Adrenal gland (tissue), 12 donors: ENCODE results near the gene CHD8. TPM values are rescaled to one million over a fixed set of nuclear protein-coding genes. Genes with fewer than 3 reads are reported as not detected.
A peak's percentile ranks its signal among the peaks of the same experiment; 100 is the strongest.

Experiments
- DNase-seq, 7 donors: peaks; one replicate each; pipeline ENCODE4 v3.0.0-alpha.2; 2019 to 2020
- H3K27ac ChIP-seq, 5 donors: fragments of 200-600 bp; sonication (generic) in 4 of 5; 1 replicate in 3 of 5; 2 replicates in 2 of 5; pipeline versions ENCODE4 v1.5.1 to v1.8.0; 2016 to 2020; ENCODE audit warnings: mild to moderate bottlenecking in 1 of 5
- H3K27me3 ChIP-seq: fragments of 200-600 bp; 2 replicates; pipeline ENCODE4 v1.8.0; 2021
- H3K36me3 ChIP-seq, 2 donors: fragments of 200-600 bp; replicated peaks in 1 of 2; 1 replicate in 1 of 2; 2 replicates in 1 of 2; pipeline versions ENCODE4 v1.5.1 to v1.8.0; 2018 to 2022
- H3K4me1 ChIP-seq, 2 donors: fragments of 200-600 bp; replicated peaks in 1 of 2; 1 replicate in 1 of 2; 2 replicates in 1 of 2; pipeline versions ENCODE4 v1.5.1 to v1.8.0; 2018 to 2021
- H3K4me3 ChIP-seq, 4 donors: fragments of 200-600 bp; sonication (generic) in 3 of 4; one replicate each; pipeline ENCODE4 v1.5.1; 2016 to 2018
- H3K9me3 ChIP-seq, 3 donors: fragments of 200-600 bp; sonication (generic) in 1 of 3; replicated peaks in 1 of 3; 1 replicate in 2 of 3; 2 replicates in 1 of 3; pipeline versions ENCODE4 v1.5.1 to v1.8.0; 2016 to 2021
- POLR2A ChIP-seq, 2 donors: fragments of 450-650 bp; IDR thresholded peaks; one replicate each; pipeline ENCODE4 v1.6.1; 2017; ENCODE audit warnings: antibody characterized with exemption in 2 of 2, mild to moderate bottlenecking in 2 of 2, moderate library complexity in 1 of 2
- WGBS, 4 donors: extraction: QIAGEN DNeasy Blood & Tissue Kit in 2 of 4; methylation state at CpG; one replicate each; pipeline versions ENCODE4 v1.1.5 to v1.1.7; 2013 to 2017; 5-methylcytosine and 5-hydroxymethylcytosine counted together
- intact Hi-C, 2 donors: fragments of 100-400 bp; cut with DNase I; formaldehyde crosslinking; loops; one replicate each; pipeline versions ENCODE4 v1.14.1 to v1.15.0; 2022 to 2023
- polyA plus RNA-seq, 3 donors: library from polyadenylated mRNA; stranded (reverse); fragments of 200-250 nt in 2 of 3; fragments of 350-450 nt in 1 of 3; fragmentation: Illumina TruSeq in 1 of 3; extraction: RNeasy Lipid Tissue Mini Kit (QIAGEN cat#74804) in 1 of 3; gene quantifications; one replicate each; pipeline ENCODE4 v1.2.3, GENCODE V29; 2013 to 2014
- total RNA-seq, 9 donors: library from RNA; depleted of rRNA in 4 of 9; stranded (reverse); fragments of >200 nt in 4 of 9; fragments of 120-200 nt in 1 of 9; fragmentation: NEBNext Ultra II Directional in 1 of 9; extraction: Animal tissue kit (Norgen Biotek cat#: 25700) in 1 of 9; gene quantifications; one replicate each; pipeline versions ENCODE4 v1.1.0 to v1.2.4, GENCODE V29; 2013 to 2023
- TF ChIP-seq, protein P1 (sequence below), 6 experiments: fragments of 450-650 bp in 4 of 6; fragments of 200-600 bp in 2 of 6; sonication (generic) in 1 of 6; IDR thresholded peaks; 1 replicate in 5 of 6; 2 replicates in 1 of 6; pipeline versions ENCODE4 v1.5.1 to v1.8.0; 2016 to 2021; ENCODE audit warnings: antibody characterized with exemption in 6 of 6, mild to moderate bottlenecking in 2 of 6, moderate library complexity in 1 of 6
- donor health status: healthy with polysubstance abuse.
- donor health status: Bipolar disorder and iron deficiency.
- donor health status: DM: yes; HTN: yes; CAD: no.
- donor health status: DM: no; HTN: no; CAD: no.
- donor health status: DM: no; HTN: no; CAD: no.
- donor health status: DM: yes; HTN: yes; CAD: no.

CHD8 gene
- total and polyA plus RNA-seq, 12 donors = 43.0 to 71.8 (median 59.0) TPM

GRCh38 chr14:21395450-21395849, 60.5 kb downstream of the CHD8 start:
- intact Hi-C loops = no loop called here
- H3K36me3 ChIP-seq = peaks cover 0 to 100% of the 10 kb centered on the region in 2 donors

GRCh38 chr14:21385188-21385904, 70.6 kb downstream of the CHD8 start:
- no peak for DNase-seq
- H3K27me3 ChIP-seq = no peaks in the 10 kb centered on the region
- H3K4me1 ChIP-seq = peaks cover 5 to 15% of the 10 kb centered on the region in 2 donors
- H3K4me3 ChIP-seq = no peak overlapping the region
- intact Hi-C loops = no loop called here
- H3K36me3 ChIP-seq = peaks cover 0 to 30% of the 10 kb centered on the region in 2 donors
- 84 to 91% (median 85%) methylated on average over 7 of the region's 7 CpGs for WGBS, 4 donors
- H3K9me3 ChIP-seq = no peaks in the 10 kb centered on the region
- no peak for TF ChIP-seq POLR2A (IDR thresholded peaks at IDR 0.05)
- TF ChIP-seq, protein P1, sequence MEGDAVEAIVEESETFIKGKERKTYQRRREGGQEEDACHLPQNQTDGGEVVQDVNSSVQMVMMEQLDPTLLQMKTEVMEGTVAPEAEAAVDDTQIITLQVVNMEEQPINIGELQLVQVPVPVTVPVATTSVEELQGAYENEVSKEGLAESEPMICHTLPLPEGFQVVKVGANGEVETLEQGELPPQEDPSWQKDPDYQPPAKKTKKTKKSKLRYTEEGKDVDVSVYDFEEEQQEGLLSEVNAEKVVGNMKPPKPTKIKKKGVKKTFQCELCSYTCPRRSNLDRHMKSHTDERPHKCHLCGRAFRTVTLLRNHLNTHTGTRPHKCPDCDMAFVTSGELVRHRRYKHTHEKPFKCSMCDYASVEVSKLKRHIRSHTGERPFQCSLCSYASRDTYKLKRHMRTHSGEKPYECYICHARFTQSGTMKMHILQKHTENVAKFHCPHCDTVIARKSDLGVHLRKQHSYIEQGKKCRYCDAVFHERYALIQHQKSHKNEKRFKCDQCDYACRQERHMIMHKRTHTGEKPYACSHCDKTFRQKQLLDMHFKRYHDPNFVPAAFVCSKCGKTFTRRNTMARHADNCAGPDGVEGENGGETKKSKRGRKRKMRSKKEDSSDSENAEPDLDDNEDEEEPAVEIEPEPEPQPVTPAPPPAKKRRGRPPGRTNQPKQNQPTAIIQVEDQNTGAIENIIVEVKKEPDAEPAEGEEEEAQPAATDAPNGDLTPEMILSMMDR (IDR thresholded peaks at IDR 0.05) = no peak
- H3K27ac ChIP-seq = peak overlapping the region; percentile 22 to 92 (median 91)

More at GRCh38 chr14:21395450-21395849, 60.5 kb downstream of the CHD8 start:
- TF ChIP-seq POLR2A (IDR thresholded peaks at IDR 0.05) = no peak
- TF ChIP-seq, protein P1 (IDR thresholded peaks at IDR 0.05) = no peak
- no peaks in the 10 kb centered on the region for H3K9me3 ChIP-seq
- 0 to 27% (median 0%) methylated on average over 1 of the region's 1 CpG for WGBS, 4 donors
- DNase-seq = no peak
- no peak overlapping the region for H3K4me3 ChIP-seq
- H3K27ac ChIP-seq = no peak overlapping the region
- H3K4me1 ChIP-seq = no peaks in the 10 kb centered on the region
- no peaks in the 10 kb centered on the region for H3K27me3 ChIP-seq

DNA sequence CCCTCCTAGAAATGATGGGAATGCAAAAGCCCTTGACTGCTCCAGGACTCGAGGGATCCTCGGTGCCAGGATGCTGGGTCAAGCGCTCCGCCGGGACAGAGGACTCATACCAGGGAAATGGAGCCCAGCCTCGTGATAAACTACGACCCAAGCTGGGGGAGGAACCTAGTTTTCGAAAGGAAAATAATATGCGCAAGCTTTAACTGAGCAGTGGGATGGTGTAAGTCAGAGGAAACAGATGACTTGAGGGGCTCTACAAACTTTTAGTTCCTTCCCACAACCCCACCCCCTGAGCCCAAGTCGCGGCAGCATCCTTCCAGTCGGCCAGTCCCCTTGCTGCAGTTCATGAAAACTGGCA, 71.5 kb downstream of the CHD8 start:
- no peak for DNase-seq
- Histone ChIP-seq H3K4me1 (peaks cover 5 to 15% of the 10 kb centered on the region in 2 donors), H3K36me3 (peaks cover 0 to 21% of the 10 kb centered on the region in 2 donors), H3K4me3 (peak overlapping the region in 3 of 4 donors; percentile 19 to 83 (median 66)), H3K9me3 (no peaks in the 10 kb centered on the region), H3K27me3 (no peaks in the 10 kb centered on the region), H3K27ac (peak overlapping the region; percentile 87 to 92 (median 91))
- TF ChIP-seq, protein P1 (IDR thresholded peaks at IDR 0.05) = no peak
- TF ChIP-seq POLR2A (IDR thresholded peaks at IDR 0.05) = peak in 1 of 2 donors; percentile 8
- intact Hi-C loops = no loop called here
- WGBS, 4 donors = 1 to 2% (median 1%) methylated on average over 12 of the region's 12 CpGs

- H3K36me3 ChIP-seq = peaks cover 0 to 16% of the 10 kb centered on the region in 2 donors
- peaks cover 5 to 15% of the 10 kb centered on the region in 2 donors for H3K4me1 ChIP-seq
- H3K9me3 ChIP-seq = no peaks in the 10 kb centered on the region
- peak in 1 of 2 donors; percentile 71 for TF ChIP-seq POLR2A (IDR thresholded peaks at IDR 0.05)
- TF ChIP-seq, protein P1 (IDR thresholded peaks at IDR 0.05) = no peak
- 0% methylated on average over 42 to 54 of the region's 54 CpGs for WGBS, 4 donors
- H3K4me3 ChIP-seq = peak within 1 kb of the TSS; percentile 19 to 83 (median 69)
- intact Hi-C loops = no loop called here
- H3K27ac ChIP-seq = peak within 1 kb of the TSS; percentile 87 to 92 (median 91)
- H3K27me3 ChIP-seq = no peaks in the 10 kb centered on the region
- DNase-seq = peak; percentile 92 to 98 (median 97)
Measured at GRCh38 chr14:21383848-21384493, 72.0 kb downstream of the CHD8 start, which contains the start of gene SUPT16H. Gene SUPT16H (minus strand): TSS chr14:21384019. CDS start chr14:21383927, 92 bp downstream.
